GM23248 (cell line): ENCODE measurements around the gene KCNMA1. TPM values are rescaled to one million over a fixed set of nuclear protein-coding genes. Genes with fewer than 3 reads are reported as not detected.

Source experiments
- DNase-seq: peaks from one replicate; pipeline ENCODE4 v3.0.0-alpha.2; 2015
- H2AFZ ChIP-seq: fragments of 200-600 bp; sonication (generic); 2 replicates; pipeline ENCODE4 v1.6.1; 2016; ENCODE audit warnings: antibody characterized with exemption
- H3F3A ChIP-seq: fragments of 200-600 bp; sonication (generic); 2 replicates; pipeline ENCODE4 v1.6.1; 2016; ENCODE audit warnings: mild to moderate bottlenecking, antibody characterized with exemption, mixed run types; ENCODE audit not compliant: insufficient read depth
- H3K27ac ChIP-seq: fragments of 200-600 bp; sonication (generic); 2 replicates; pipeline ENCODE4 v1.5.1; 2016; ENCODE audit warnings: mild to moderate bottlenecking
- H3K27me3 ChIP-seq: fragments of 200-600 bp; sonication (generic); replicated peaks from 2 replicates; pipeline ENCODE4 v1.6.1; 2016; ENCODE audit warnings: mild to moderate bottlenecking; ENCODE audit not compliant: insufficient read depth
- H3K36me3 ChIP-seq: fragments of 200-600 bp; sonication (generic); 2 replicates; pipeline ENCODE4 v1.6.1; 2016; ENCODE audit warnings: low read depth, mild to moderate bottlenecking
- H3K4me1 ChIP-seq: fragments of 200-600 bp; sonication (generic); 2 replicates; pipeline ENCODE4 v1.6.1; 2016; ENCODE audit warnings: mild to moderate bottlenecking; ENCODE audit not compliant: insufficient read depth
- H3K4me2 ChIP-seq: fragments of 200-600 bp; sonication (generic); one replicate; pipeline ENCODE4 v1.6.1; 2016; ENCODE audit warnings: mild to moderate bottlenecking; ENCODE audit not compliant: unreplicated experiment
- H3K4me3 ChIP-seq: fragments of 200-600 bp; sonication (generic); 2 replicates; pipeline ENCODE4 v1.5.1; 2016; ENCODE audit warnings: mild to moderate bottlenecking
- H3K79me2 ChIP-seq: fragments of 200-600 bp; sonication (generic); 2 replicates; pipeline ENCODE4 v1.6.1; 2016; ENCODE audit warnings: mild to moderate bottlenecking; ENCODE audit not compliant: insufficient read depth
- H3K9ac ChIP-seq: fragments of 200-600 bp; sonication (generic); 2 replicates; pipeline ENCODE4 v1.6.1; 2016; ENCODE audit warnings: mild to moderate bottlenecking
- H3K9me2 ChIP-seq: fragments of 200-600 bp; sonication (generic); 2 replicates; pipeline ENCODE4 v1.6.1; 2016; ENCODE audit warnings: mixed run types, mild to moderate bottlenecking, moderate library complexity; ENCODE audit not compliant: insufficient read depth
- H3K9me3 ChIP-seq: fragments of 200-600 bp; sonication (generic); one replicate; pipeline ENCODE4 v1.6.1; 2017; ENCODE audit warnings: low read depth
- H4K20me1 ChIP-seq: fragments of 200-600 bp; sonication (generic); 2 replicates; pipeline ENCODE4 v1.6.0; 2016; ENCODE audit not compliant: insufficient read depth
- EZH2 ChIP-seq: fragments of 200-600 bp; sonication (generic); IDR thresholded peaks from 2 replicates; pipeline ENCODE4 v1.6.1; 2018; ENCODE audit warnings: antibody characterized with exemption, mild to moderate bottlenecking; ENCODE audit not compliant: insufficient read depth, poor library complexity, severe bottlenecking
- EZH2phosphoT487 ChIP-seq: fragments of 200-600 bp; sonication (generic); IDR thresholded peaks from 2 replicates; pipeline ENCODE4 v1.6.1; 2018; ENCODE audit warnings: antibody characterized with exemption, moderate library complexity, mild to moderate bottlenecking, low read depth; ENCODE audit not compliant: insufficient read depth
- WGBS, 2 experiments: methylation state at CpG; one replicate each; pipeline ENCODE4 v1.1.6; 2015 to 2017; ENCODE audit warnings: low lambda C conversion rate in 2 of 2, low coverage in 1 of 2; ENCODE audit errors: missing lambda C conversion rate in 2 of 2; 5-methylcytosine and 5-hydroxymethylcytosine counted together
- in situ Hi-C: fragments of 300-500 bp; cut with MboI; formaldehyde crosslinking; loops from 2 replicates; pipeline ENCODE4 v1.15.0; 2020
- polyA plus RNA-seq: library from polyadenylated mRNA; unstranded; fragments of >200 nt; fragmentation: Nextera tagmentation; extraction: Ambion mirVana; gene quantifications from 2 replicates; pipeline ENCODE4 v1.2.1, GENCODE V29; 2016
- total RNA-seq: library from RNA; depleted of rRNA; stranded (reverse); fragments of >200 nt; shearing (Covaris generic); gene quantifications from 2 replicates; pipeline ENCODE4 v1.2.3, GENCODE V29; 2014

Gene KCNMA1
- total and polyA plus RNA-seq, 2 experiments from 2014 or later = 14.2 to 25.1 TPM

- no peaks in the 10 kb centered on the region for H4K20me1 ChIP-seq
- no peaks in the 10 kb centered on the region for H3K27me3 ChIP-seq
- no peak for DNase-seq
- H3K9me2 ChIP-seq = no peaks in the 10 kb centered on the region
- H3K9me3 ChIP-seq = no peaks in the 10 kb centered on the region
- H3K4me3 ChIP-seq = no peak overlapping the region
- peaks cover 7% of the 10 kb centered on the region; the same call in 1 of the 2 replicates for H3F3A ChIP-seq
- TF ChIP-seq EZH2 = no peak
- TF ChIP-seq EZH2phosphoT487 = no peak
- in situ Hi-C loops = loop anchor here (5.0 to 10.0 kb wide), 2 partner anchors 385 to 468 kb away; no protein-coding TSS in a partner anchor
- no peak overlapping the region for H3K9ac ChIP-seq
- no peaks in the 10 kb centered on the region for H3K36me3 ChIP-seq
- H3K4me2 ChIP-seq = no peak overlapping the region
- H3K4me1 ChIP-seq = peaks cover 3% of the 10 kb centered on the region; the same call in 1 of the 2 replicates
- no peak overlapping the region for H2AFZ ChIP-seq
- WGBS, 2 experiments = 67 to 69% methylated on average over 3 of the region's 3 CpGs
- no peak overlapping the region for H3K27ac ChIP-seq
- no peaks in the 10 kb centered on the region; the same call in 1 of the 2 replicates for H3K79me2 ChIP-seq
These were observed 2.6 kb upstream of the KCNMA1 start for GRCh38 chr10:77640167-77640566.

DNA sequence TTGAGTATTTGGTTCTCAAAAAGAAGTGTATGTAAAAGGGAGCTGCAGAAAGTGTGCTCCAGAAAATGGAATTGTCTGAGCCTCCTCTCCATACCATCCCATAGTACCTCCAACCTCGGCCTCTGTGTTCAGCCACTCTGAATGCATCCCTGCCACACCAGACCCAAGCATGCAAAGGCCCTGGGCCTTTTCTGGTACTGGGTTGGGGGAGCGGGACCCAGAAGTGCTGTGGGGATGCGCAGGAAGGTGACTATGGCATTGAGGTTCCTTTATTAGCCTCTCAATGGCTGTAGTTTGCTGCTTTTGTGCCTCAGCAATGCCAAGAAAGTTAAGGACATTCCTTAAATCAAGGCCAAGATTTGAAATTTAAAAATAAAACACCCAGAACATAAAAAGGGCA, 2.1 kb upstream of the KCNMA1 start:
- no peaks in the 10 kb centered on the region for H3K36me3 ChIP-seq
- no peaks in the 10 kb centered on the region for H3K9me3 ChIP-seq
- H2AFZ ChIP-seq = no peak overlapping the region
- H3K27ac ChIP-seq = no peak overlapping the region
- peaks cover 11% of the 10 kb centered on the region; the same call in 1 of the 2 replicates for H3F3A ChIP-seq
- no peak overlapping the region for H3K4me2 ChIP-seq
- H3K9ac ChIP-seq = no peak overlapping the region
- no peaks in the 10 kb centered on the region for H3K9me2 ChIP-seq
- TF ChIP-seq EZH2 (no peak), EZH2phosphoT487 (no peak)
- WGBS, 2 experiments = 67 to 68% methylated on average over 3 of the region's 3 CpGs
- DNase-seq = no peak
- in situ Hi-C loops = loop anchor here (5.0 to 10.0 kb wide), 3 partner anchors 245 to 467 kb away; no protein-coding TSS in a partner anchor
- H3K4me1 ChIP-seq = peaks cover 3% of the 10 kb centered on the region; the same call in 1 of the 2 replicates
- H3K79me2 ChIP-seq = no peaks in the 10 kb centered on the region; the same call in 1 of the 2 replicates
- H4K20me1 ChIP-seq = no peaks in the 10 kb centered on the region
- no peak overlapping the region for H3K4me3 ChIP-seq
- no peaks in the 10 kb centered on the region for H3K27me3 ChIP-seq

DNA sequence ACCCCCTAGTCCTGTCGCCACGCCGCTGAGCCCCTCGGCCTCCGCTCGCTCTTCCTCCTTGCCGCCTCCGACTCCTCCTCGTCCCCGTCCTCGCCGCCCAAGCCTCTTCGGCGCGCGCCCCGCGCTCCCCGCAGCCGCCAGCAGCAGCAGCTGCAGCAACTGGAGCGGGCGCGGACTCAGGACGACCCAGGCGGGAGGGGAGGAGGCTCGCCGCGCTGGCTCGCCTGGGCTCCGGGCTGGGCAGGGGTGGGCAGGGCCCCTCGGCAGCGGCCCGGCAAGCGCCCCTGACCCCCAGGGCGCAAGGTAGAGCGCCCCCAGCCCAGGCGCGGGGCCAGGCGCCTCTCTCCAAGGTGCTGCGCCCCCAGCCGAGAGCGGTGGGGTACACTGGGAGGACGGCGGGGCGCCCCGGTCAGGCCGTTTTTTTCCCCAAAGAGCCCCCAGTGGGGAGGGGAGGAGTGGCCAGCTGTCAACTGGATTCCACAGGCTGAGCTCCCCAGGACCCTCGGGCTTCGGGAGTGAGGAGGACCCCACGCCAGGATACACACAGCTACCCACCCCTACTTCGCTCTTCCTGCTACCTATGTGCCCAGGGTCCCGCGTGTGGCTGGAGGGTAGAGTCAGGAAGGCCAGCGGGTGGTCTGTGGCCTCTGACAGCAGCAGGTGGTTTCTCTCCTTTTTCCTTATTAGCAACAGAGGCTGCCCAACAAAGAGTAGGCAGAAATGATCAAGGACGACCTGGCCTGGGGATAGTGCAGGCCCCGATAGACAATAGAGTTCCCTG, 903 bp upstream of the KCNMA1 start:
- Histone ChIP-seq H3K36me3 (no peaks in the 10 kb centered on the region), H3F3A (peaks cover 11% of the 10 kb centered on the region; the same call in 1 of the 2 replicates), H3K4me3 (peak overlapping the region; percentile 93), H3K27ac (no peak overlapping the region), H3K9me3 (no peaks in the 10 kb centered on the region), H3K4me2 (peak overlapping the region; percentile 67), H2AFZ (peak overlapping the region; percentile 59), H3K9me2 (no peaks in the 10 kb centered on the region), H3K4me1 (peaks cover 3% of the 10 kb centered on the region; the same call in 1 of the 2 replicates), H3K79me2 (no peaks in the 10 kb centered on the region; the same call in 1 of the 2 replicates), H3K27me3 (no peaks in the 10 kb centered on the region), H4K20me1 (no peaks in the 10 kb centered on the region), H3K9ac (no peak overlapping the region)
- peak; percentile 78 for DNase-seq
- WGBS, 2 experiments = 8 to 16% methylated on average over 27 to 53 of the region's 56 CpGs
- TF ChIP-seq EZH2phosphoT487 (no peak), EZH2 (no peak)
- in situ Hi-C loops = loop anchor here (10.0 kb wide), 1 partner anchor 244 kb away; no protein-coding TSS in a partner anchor

DNA sequence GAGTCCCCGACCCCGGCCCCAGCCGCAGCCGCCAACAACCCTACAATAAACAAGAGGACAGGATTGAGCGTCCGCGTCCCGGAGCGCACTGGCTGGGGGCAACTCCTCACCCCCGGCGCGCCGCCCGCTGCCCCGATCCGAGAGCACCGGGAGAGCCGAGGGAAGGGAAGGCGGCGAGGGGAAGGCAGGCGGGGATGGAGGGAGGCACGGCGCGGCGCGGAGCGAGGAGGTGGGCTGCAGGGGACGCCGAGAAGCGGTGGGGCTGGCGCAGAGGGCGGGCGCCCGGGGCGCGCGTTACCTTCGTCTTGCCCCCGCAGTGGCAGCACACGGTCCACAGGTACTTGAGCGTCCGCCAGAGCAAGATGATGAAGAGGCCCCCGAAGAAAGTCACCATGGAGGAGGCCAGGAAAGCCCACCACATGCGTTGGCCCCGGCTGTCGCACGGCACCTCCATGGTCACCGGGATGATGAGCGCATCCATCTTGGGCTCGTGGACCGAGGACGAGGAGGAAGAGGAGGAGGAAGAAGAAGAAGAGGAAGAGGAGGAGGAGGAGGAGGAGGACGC, 559 bp downstream of the KCNMA1 start:
- H3K9ac ChIP-seq = peak overlapping the region; percentile 66
- peak; percentile 48 for DNase-seq
- peak overlapping the region; percentile 86 for H2AFZ ChIP-seq
- H3F3A ChIP-seq = peaks cover 11% of the 10 kb centered on the region; the same call in 1 of the 2 replicates
- no peaks in the 10 kb centered on the region for H3K9me3 ChIP-seq
- TF ChIP-seq EZH2phosphoT487 = no peak
- no peak for TF ChIP-seq EZH2
- H3K27me3 ChIP-seq = no peaks in the 10 kb centered on the region
- no peaks in the 10 kb centered on the region for H3K9me2 ChIP-seq
- peaks cover 3% of the 10 kb centered on the region; the same call in 1 of the 2 replicates for H3K4me1 ChIP-seq
- H3K4me3 ChIP-seq = peak overlapping the region; percentile 93
- H4K20me1 ChIP-seq = no peaks in the 10 kb centered on the region
- no peaks in the 10 kb centered on the region for H3K36me3 ChIP-seq
- H3K79me2 ChIP-seq = peaks cover 6% of the 10 kb centered on the region
- 2 to 4% methylated on average over 14 to 53 of the region's 53 CpGs for WGBS, 2 experiments
- in situ Hi-C loops = loop anchor here (10.0 kb wide), 1 partner anchor 242 kb away; no protein-coding TSS in a partner anchor
- H3K27ac ChIP-seq = no peak overlapping the region
- H3K4me2 ChIP-seq = peak overlapping the region; percentile 90
